GM19240 (cell line): ENCODE measurements around the gene OR2V1.
"Not testable (repeated sequence)": the region's sequence is repeated elsewhere in the genome, so short reads cannot be mapped to it uniquely, and the experiment has no call there.

Source experiments
- DNase-seq: peaks from one replicate; pipeline ENCODE4 v3.0.0; 2011; ENCODE audit warnings: low spot score; ENCODE audit not compliant: insufficient read length

The OR2V1 gene

DNA sequence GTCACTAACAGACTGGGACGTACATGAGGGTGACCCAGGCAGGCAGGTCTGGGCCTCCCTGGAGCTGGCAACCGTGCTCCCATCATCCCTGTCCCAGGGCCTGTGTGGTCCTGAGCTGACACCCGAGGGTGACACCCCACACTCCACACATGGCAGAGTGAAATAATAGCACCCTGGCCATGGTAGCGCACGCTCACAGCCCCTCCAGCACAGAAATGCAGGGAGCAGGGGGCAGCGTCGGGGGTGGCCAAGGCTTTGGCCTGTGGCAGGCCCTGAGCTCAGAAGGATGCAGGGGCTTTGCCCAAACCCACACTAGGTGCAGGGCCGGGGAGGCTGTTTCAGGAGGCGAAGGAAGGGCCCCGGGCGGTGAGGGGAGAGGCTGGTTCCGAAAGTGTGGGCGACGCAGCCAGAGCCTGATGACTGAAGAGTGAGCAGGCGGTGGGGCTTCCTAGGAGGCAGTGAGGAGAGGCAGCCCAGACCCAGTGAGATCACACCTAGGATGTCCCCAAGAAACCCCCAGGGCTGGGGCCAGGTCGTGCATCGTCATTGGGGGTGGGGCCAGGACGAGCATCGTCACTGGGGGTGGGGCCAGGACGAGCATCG is 29.3 kb upstream of the OR2V1 start:
- DNase-seq: no peak

DNA sequence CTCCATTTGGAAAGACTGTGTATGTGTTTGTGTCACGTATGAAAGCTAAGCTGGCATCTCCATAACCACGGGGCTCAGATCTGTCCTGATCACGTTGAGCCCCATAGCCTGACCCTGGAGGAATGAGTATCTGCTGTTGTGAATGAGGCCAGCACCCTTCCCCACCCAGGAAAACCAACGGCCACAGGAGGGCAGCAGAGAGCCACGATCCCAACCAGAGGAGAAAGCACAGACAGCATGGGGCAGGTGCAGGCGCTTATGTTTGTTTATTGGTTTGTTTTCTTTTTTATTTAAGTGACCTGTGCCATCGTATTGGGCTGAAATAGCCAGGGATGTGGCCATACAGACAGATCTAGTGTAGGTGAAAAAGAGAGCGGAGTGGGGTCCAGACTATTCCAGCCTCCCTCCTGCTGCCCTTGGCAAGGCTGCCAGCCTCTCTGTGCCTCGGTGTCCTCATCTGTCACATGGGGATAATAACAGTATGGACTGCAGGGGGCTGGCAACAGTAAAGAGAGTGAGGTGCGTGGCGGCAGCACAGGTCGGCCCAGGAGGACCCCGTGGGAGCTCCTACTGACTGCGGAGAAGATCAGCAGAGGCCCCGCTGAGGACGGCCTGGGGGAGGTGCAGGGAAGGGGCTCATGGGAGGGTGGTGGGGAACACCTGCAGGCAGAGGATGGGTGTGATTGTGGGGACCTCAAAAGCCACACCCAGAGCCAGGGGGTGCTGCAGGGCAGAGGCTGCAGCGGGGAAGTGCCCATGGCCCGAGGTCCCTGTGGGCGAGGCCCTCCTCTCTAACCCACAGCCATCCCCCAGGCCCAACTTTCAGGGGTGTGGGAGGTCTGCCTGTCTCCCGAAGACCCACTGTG is 28.6 kb upstream of the OR2V1 start:
- DNase-seq: peak; percentile 91

DNA sequence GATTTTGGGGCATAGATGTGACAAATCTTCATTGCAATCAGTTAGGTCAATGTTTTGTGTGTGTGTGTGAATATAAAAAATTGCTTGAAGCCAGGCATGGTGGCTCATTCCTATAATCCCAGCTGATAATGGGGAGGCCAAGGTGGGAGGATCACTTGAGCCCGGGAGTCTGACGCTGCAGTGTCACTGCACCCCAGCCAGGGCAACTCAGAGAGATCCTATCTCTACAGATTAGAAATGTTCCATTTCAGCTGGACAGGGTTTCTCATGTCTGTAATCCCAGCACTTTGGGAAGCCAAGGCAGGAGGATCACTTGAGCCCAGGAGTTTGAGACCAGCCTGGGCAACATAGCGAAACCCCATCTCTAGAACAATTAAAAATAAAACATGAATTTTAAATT is 27.9 kb upstream of the OR2V1 start:
- DNase-seq: no peak

DNA sequence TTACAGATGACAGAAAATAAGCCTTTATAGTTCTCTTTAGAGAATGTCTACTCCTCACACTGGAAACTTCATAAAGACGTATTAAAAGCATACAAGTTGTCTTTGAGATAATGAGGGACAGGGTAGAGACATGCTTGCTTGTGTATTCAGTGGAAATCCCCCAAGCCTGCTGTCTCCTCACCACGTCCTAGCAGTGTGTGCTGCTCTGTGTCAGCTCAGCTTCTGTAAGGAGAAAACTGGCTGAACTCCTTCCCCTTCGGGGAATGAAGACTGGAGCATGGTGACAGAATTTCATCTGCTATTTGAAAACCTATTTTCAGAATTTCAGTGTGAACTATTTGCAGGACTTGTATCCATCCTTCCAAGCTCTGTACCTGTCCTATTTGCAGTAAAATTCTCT is 25.8 kb upstream of the OR2V1 start:
- DNase-seq: no peak

DNA sequence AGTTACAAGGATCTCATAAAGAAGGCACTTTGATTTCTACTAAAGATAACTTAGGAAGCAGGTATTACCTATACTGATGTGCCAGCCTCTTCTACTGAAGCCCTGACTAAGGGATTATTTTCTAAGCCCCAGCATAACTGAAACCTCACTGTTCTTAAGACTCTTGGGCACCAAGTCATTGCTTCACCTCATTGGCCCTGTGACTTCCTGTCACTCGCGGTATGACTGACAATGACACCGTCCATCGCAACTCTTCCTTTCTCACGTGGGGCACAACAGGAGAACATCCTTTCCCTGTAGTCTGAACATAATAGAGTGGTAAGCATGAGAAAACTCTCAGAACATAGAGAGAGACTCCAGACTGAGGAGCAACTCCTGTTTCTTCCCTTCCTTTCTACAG is 22.8 kb upstream of the OR2V1 start:
- no peak for DNase-seq

DNA sequence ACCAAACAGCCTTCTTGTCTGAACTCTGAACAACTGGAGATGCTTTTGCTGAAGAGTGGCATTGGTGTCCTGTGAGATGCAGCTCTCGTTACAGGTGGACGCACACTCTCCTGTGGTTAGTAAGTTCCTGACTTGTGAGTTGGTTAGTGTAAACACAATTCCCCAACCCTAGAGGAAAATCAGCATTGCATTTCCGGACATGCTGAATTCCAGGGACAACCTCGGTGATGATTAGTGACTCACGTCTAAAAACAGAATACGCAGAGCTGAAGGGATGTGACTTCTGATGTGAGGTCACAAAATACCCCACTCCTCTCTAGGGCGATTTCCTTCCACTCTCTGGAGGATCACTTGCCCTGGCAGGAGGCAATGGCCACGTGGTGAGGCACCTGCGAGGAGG is 21.4 kb upstream of the OR2V1 start:
- DNase-seq: no peak

DNA sequence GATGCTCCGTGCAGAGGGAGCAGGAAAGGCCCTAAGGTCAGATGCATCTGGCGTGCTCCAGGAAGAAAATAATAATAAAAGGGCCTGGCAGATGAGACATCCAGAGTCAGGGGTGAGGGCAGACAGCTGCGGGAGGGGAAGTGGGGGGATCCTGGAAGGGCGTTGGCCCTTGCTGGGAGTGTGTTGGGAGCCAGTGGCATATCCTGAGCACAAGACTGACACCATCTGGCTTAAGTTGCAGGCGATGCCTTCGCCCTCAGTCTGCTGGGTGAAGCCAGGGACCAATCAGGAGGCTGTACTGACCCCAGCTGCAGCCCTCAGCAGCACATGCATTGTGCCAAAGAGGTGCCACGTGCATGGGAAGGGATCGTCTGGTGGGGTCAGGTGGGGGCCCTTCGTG is 20.2 kb upstream of the OR2V1 start:
- DNase-seq: no peak

DNA sequence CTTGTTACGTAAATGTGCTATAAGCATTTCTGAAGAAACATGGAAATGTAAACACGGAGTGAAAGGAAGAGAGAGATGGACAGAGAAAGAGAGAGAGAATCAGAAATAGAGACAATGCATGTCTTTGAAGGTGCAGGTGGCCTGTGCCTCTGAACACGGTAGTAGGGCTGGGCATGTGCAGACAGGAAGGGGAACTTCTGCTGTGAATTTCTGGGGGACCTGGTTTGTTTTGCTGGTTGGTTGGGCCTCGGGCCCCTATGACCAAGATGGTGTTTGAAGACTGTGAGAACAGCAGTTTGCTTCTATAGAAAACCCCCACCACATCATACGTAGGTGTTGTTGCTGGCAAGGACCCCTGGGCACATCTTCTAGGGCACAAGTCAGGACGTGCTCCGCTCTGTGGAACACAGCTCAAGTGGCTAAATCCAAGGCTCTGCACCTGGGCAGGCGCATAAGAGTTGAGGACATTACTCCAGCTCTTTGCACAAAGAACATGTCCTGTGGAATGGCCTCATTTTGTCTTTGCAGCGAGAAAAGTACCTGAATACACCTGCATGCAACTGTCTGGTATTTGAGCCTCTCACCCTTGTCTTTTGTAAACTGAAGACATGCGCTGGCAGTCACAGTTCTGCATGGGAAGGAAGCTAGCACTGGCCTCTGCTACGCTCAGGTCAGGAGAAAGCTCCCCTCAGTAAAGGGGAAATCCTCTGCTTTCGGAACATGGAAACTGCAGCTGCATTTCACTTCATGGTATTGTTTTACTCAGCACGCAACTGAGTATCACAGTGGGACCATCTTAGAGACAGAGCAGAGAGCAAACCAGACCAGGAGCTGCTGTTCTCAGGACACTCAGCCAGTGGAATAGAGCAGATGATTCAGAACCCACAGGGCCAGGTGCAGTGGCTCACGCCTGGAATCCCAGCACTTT is 19.1 kb upstream of the OR2V1 start:
- DNase-seq: no peak

DNA sequence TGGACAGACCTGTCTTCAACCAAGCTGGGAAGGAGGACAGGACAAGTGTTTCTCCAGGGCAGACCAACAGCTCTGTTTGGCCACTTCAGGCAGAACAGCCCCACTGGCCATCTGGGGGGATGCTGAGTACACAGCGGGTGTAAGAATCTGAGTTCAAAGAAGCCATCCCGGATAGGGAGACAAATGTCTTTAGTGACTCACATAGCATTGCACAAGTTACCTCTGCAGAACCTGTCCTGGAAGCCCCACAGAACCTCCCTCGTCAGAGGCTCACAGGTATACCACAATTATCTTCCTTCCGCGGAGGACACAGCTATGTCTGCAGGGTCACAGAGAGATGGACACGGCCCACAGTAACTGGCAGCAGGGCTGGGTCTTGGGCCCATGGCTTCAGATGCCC is 18.4 kb upstream of the OR2V1 start:
- no peak for DNase-seq

DNA sequence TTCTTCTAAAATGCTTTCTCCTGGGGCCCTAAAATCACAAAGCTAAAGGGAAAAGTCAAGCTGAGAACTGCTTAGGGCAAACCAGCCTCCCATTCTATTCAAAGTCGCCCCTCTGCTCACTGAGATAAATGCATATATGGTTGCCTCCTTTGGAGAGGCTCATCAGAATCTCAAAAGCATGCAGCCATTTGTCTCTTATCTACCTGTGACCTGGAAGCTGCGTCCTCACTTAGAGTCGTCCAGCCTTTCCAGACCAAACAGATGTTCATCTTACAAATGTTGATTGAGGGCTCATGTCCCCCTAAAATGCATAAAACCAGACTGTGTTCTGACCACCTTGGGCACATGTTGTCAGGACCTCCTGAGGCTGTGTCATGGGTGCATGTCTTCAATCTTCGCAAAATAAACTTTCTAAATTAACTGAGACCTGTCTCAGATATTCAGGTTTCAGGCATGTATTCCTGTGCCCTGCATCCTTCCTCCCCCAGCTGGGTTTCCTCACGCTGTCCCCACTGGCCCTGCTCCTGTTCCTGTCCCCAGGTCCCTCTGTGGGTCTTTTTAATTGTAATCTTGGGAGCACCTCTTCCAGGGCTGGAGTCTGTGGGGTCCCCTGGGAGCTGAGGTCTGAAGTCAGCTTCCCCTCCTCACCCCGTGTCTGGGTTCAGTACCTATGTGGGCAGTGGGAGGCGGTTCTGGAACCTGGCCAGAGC is 16.1 kb upstream of the OR2V1 start, which contains the start of gene OR2V2:
TSS of gene OR2V2 (plus strand) at position 660 of the 710 bp plus-strand sequence. CDS start 7,357 bp downstream, outside the sequence.
- DNase-seq: not testable (repeated sequence)

DNA sequence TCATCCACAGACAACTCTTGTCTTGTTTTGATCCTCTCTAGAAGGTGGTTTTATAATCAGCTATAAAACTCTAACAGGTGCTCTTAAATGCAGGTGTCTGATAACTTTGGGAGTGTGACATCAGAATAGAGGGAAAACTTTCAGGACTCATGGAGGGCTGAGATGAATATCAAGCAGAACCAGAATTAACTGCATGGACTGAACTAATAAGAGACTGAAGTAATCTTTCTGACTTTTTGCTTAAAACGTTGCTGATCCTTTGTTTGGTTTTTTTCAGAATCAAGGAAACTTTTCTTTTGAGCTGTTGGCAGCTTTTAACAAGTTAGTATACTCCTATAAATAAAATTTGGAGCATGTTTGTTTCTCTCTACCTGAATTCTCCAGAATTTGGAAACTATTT is 14.2 kb upstream of the OR2V1 start:
- DNase-seq: no peak

DNA sequence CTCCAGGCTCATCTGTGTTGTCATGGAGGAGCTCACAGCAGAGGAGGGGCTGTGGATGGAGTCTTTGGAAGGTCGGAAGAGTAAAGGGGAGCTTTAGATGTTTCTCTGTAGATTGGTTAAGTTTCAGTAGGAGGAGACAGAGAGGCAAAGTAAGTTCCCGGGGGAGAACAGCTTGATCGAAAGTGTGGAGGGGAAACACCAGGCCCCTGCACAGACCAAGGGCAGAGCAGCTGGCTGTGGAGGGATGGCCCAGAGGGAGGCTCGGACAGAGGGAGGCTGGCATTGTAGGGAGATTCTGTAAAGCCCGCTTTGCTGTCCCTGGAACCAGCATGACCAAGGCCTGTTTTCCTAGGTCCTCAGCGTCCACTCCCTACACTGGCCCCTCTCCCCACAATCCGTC is 11.1 kb upstream of the OR2V1 start:
- no peak for DNase-seq

DNA sequence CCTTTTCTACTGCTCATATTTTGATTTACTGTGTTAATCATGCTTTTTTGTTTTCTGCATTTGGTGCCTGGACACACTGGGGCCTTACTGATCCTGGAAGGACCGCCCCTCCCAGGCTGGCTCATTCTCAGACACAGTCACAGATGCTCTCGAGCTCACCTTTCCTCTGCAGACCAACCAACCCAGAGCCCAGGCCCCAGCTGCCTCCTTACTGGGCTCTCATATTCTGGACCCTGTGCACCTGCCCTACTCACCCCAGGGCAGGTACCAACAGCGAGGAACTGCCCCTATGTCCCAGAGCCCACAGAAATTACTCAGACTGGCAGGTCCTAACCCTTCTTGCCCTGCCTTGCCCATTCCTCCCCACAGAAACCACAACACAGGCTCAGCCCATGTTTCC is 9.8 kb upstream of the OR2V1 start:
- DNase-seq: no peak

DNA sequence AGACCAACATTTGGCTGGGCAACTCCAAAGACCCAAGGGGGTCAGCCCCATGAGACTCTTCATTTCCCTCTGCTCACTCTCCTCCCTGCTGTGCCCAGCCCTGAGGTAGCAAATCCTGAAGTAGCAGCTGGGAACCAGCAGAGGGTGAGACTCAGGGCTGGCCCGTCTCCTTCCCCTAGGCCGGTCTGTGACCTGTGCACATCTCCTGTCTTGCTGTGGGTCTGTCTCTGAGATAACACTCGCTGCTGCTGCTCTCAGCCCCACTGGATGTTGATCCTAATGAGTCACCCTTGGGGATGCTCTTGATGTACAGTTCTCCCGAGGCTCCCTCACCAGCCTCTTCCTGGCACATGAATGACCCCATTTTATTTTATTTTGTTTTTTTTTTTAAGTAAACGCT is 7.3 kb upstream of the OR2V1 start:
- no peak for DNase-seq

DNA sequence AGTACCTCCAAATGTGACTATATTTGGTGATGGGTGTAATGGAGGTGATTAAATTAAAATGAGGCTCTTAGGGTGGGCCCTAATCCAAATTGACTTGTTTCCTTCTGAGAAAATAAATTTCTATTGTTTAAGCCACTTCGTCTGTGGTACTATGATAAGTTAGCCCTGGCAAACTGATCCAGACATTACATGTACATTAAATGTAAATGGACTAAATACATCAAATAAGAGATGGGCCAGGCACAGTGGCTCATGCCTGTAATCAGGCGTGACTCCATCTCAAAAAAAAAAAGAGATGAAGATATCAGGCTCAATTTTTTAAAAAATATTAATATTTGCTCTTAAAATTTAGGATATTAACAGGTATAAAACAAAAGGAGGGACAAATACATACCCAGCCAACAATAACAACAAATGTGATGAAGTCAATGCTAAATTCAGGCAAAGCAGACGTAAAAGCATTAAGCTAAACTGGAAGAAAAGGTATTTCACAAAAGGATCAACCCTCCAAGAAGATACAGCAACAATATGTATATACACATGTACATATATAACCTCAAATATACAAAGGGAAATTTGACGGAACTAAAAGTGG is 5.5 kb upstream of the OR2V1 start:
- DNase-seq: no peak

DNA sequence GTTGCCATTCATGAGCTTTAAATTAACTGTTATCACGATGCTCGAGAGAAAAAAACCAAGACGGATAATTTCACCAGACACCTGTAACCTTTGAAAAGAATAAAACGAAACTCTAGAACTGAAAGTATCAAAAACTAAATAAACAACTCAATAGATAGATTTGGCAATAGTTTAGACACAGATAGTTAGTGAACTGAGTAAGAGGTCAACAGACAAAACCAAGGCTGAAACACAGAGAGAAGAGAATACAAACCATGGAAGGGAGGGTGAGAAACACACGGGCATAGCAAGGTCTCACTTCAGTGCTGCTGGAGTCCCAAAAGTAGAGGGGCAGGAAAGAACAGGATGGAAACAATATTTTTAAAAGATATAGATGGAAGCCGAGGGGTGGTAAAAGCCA is 3.3 kb upstream of the OR2V1 start:
- no peak for DNase-seq

DNA sequence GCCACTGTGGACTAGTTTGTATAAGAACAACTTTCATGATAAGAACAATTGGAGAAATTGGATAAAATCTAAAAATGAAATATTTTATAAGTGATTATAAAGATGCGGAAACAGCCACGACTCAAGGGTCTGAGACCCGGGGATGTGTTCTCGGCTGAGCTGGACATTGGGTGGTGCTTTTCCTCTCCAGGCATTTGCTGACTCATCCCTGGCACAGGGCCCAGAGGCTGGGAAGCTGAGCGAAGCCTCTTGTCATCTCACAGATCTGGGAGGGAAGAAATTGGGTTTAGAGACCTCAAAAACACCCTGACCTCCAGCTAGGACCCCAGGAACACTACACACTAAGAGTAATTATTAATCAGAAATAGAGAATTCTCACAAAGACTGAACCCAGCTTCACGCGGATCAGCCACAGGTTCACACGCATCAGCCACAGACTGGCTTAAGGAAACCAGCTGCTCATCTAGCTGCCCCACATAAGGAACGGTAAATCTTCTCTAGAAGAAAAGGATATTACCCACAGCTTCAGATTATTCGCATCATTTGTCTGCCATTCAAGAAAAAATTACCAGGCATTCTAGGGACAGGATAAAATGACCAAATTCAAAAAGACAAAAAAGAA is 2.8 kb upstream of the OR2V1 start:
- DNase-seq: no peak

DNA sequence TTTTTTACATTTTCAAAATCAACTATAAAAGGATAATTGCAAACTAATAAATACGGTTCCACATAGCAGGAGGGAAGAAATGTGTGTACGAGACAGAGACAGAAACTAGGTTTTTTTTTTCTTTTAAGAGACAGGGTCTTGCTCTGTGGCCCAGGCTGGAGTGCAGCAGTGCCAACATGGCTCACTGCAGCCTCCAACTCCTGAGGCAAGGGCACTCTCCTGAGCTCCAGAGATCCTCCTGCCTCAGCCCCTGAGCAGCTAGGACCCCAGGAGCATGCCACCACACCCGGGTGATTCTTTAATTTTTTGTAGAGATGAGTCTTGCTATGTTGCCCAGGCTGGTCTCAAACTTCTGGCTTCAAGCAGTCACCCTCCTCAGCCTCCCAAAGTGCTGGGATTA is 2.1 kb upstream of the OR2V1 start:
- no peak for DNase-seq

DNA sequence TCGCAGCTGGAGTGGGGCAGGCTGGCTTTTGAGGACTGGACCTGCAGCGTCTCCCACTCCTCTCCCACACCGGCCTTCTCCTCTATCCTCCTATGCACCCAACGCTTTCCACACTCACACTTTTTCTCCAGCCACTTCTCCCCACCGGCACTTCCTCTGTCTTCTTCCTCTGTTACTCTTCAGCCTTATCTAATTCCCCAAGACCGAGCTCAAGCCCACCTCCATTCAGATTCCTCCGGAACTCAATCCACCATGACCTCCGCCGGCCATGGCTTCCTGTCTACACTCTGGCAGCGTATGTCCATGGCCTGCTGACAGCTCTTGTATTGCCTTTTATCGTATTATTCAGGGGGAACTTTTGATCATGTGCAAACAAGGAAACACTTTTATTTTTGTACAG is 545 bp upstream of the OR2V1 start:
- DNase-seq: no peak

DNA sequence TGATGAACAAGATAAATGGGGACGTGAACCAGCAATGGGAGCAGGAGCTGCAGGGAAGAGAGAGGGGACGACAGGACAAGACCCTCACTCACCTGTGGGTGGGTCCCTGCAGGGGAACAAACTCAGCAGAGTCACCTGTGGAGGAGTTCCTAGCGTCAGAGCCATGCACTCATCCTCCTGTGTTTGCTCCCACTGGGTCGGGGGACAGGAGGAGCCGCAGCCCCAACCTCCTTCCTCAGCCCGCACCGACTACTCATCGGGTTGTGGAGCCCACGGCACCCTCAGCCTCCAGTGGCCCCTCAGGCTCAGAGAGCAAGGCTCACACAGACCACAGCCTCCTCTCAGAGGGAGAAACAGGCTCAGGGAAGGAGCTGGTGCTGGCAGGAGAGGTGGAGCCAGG is 888 bp downstream of the OR2V1 start:
- DNase-seq: not testable (repeated sequence)
